IMR-90 (cell line): ENCODE measurements around the gene LENG1.

Source experiments
- BHLHE40 ChIP-seq: fragments of 150-350 bp; IDR thresholded peaks from 2 replicates; pipeline ENCODE4 v1.6.1; 2016; ENCODE audit warnings: mild to moderate bottlenecking, low read depth, low read length
- CEBPB ChIP-seq: IDR thresholded peaks from 2 replicates; pipeline ENCODE4 v1.6.1; 2012; ENCODE audit warnings: low read depth, low read length, improper control_type of control experiment
- CHD1 ChIP-seq: IDR thresholded peaks from 2 replicates; pipeline ENCODE4 v1.6.1; 2012; ENCODE audit warnings: low read depth, low read length, improper control_type of control experiment
- CTCF ChIP-seq: conservative IDR thresholded peaks from 2 replicates; pipeline ENCODE4 v1.5.1; 2012; ENCODE audit warnings: mild to moderate bottlenecking, low read depth, low read length, improper control_type of control experiment
- FOS ChIP-seq: fragments of 150-350 bp; IDR thresholded peaks from 2 replicates; pipeline ENCODE4 v1.6.1; 2016; ENCODE audit warnings: low read depth, low read length
- MAFK ChIP-seq: IDR thresholded peaks from 2 replicates; pipeline ENCODE4 v1.6.1; 2012; ENCODE audit warnings: low read depth, low read length, improper control_type of control experiment
- MAZ ChIP-seq: IDR thresholded peaks from 2 replicates; pipeline ENCODE4 v1.6.1; 2012; ENCODE audit warnings: low read depth, mild to moderate bottlenecking, low read length, improper control_type of control experiment, moderate library complexity, borderline replicate concordance
- MXI1 ChIP-seq: IDR thresholded peaks from 2 replicates; pipeline ENCODE4 v1.6.1; 2012; ENCODE audit warnings: low read depth, mild to moderate bottlenecking, low read length, moderate library complexity, borderline replicate concordance
- POLR2A ChIP-seq: IDR thresholded peaks from 2 replicates; pipeline ENCODE4 v1.6.1; 2012; ENCODE audit warnings: mild to moderate bottlenecking, low read depth, low read length
- RAD21 ChIP-seq: IDR thresholded peaks from 2 replicates; pipeline ENCODE4 v1.6.1; 2012; ENCODE audit warnings: low read length, improper control_type of control experiment
- RFX5 ChIP-seq: IDR thresholded peaks from 2 replicates; pipeline ENCODE4 v1.8.0; 2012; ENCODE audit warnings: low read depth, mild to moderate bottlenecking, low read length, moderate library complexity
- SMC3 ChIP-seq: fragments of 150-350 bp; IDR thresholded peaks from 2 replicates; pipeline ENCODE4 v1.6.1; 2016; ENCODE audit warnings: low read depth, mild to moderate bottlenecking, antibody characterized with exemption, low read length, moderate library complexity
- TF ChIP-seq, protein P1 (sequence below): fragments of 150-350 bp; IDR thresholded peaks from 2 replicates; pipeline ENCODE4 v1.6.1; 2016; ENCODE audit warnings: low read depth, mild to moderate bottlenecking, low read length, moderate library complexity, borderline replicate concordance
- TF ChIP-seq, protein P2 (sequence below): fragments of 150-350 bp; IDR thresholded peaks from 2 replicates; pipeline ENCODE4 v1.6.1; 2017; ENCODE audit warnings: mild to moderate bottlenecking, antibody characterized with exemption, low read length, low read depth

- TF ChIP-seq CTCF (no peak), POLR2A (no peak), RAD21 (no peak), MAFK (no peak), CEBPB (no peak), MAZ (no peak), RFX5 (no peak), MXI1 (no peak), SMC3 (no peak), CHD1 (no peak), BHLHE40 (no peak), FOS (no peak)
- TF ChIP-seq, protein P1, sequence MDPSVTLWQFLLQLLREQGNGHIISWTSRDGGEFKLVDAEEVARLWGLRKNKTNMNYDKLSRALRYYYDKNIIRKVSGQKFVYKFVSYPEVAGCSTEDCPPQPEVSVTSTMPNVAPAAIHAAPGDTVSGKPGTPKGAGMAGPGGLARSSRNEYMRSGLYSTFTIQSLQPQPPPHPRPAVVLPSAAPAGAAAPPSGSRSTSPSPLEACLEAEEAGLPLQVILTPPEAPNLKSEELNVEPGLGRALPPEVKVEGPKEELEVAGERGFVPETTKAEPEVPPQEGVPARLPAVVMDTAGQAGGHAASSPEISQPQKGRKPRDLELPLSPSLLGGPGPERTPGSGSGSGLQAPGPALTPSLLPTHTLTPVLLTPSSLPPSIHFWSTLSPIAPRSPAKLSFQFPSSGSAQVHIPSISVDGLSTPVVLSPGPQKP = no peak
- TF ChIP-seq, protein P2, sequence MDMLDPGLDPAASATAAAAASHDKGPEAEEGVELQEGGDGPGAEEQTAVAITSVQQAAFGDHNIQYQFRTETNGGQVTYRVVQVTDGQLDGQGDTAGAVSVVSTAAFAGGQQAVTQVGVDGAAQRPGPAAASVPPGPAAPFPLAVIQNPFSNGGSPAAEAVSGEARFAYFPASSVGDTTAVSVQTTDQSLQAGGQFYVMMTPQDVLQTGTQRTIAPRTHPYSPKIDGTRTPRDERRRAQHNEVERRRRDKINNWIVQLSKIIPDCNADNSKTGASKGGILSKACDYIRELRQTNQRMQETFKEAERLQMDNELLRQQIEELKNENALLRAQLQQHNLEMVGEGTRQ = no peak
Measured at GRCh38 chr19:54128796-54129616, 30.5 kb downstream of the LENG1 start.
